Mesothelial cell of epicardium (in vitro differentiated cells): Measurements from ENCODE around the gene HPN. TPM values are rescaled to one million over a fixed set of nuclear protein-coding genes. Genes with fewer than 3 reads are reported as not detected.

Experiments
- DNase-seq, 2 experiments: peaks; one replicate each; pipeline ENCODE4 v3.0.0; 2021; ENCODE audit warnings: low spot score in 2 of 2; ENCODE audit not compliant: unreplicated experiment in 2 of 2
- H3K27ac Mint-ChIP-seq: 2 replicates; pipeline ENCODE4 v1.8.0; 2021; ENCODE audit warnings: mixed read lengths
- H3K27me3 Mint-ChIP-seq: 2 replicates; pipeline ENCODE4 v1.8.0; 2021; ENCODE audit warnings: low read depth, mixed read lengths
- H3K36me3 Mint-ChIP-seq: 2 replicates; pipeline ENCODE4 v1.8.0; 2021; ENCODE audit warnings: mixed read lengths
- H3K4me1 Mint-ChIP-seq: 2 replicates; pipeline ENCODE4 v1.8.0; 2021; ENCODE audit warnings: mixed read lengths
- H3K4me3 Mint-ChIP-seq: 2 replicates; pipeline ENCODE4 v1.8.0; 2021; ENCODE audit warnings: mild to moderate bottlenecking, moderate library complexity, mixed read lengths
- H3K9me3 Mint-ChIP-seq: 2 replicates; pipeline ENCODE4 v1.8.0; 2021; ENCODE audit warnings: mixed read lengths
- total RNA-seq: library from RNA; stranded (reverse); gene quantifications from 3 replicates; pipeline ENCODE4 v1.2.1, GENCODE V29; 2021
- TF ChIP-seq, protein P1 (sequence below): fragments of 200-600 bp; sonication (generic); IDR thresholded peaks from one replicate; pipeline ENCODE4 v1.5.0; 2021; ENCODE audit warnings: antibody characterized with exemption; ENCODE audit not compliant: unreplicated experiment

Gene HPN
- total RNA-seq, 1 donor from 2014 or later: 21.3 TPM

DNA sequence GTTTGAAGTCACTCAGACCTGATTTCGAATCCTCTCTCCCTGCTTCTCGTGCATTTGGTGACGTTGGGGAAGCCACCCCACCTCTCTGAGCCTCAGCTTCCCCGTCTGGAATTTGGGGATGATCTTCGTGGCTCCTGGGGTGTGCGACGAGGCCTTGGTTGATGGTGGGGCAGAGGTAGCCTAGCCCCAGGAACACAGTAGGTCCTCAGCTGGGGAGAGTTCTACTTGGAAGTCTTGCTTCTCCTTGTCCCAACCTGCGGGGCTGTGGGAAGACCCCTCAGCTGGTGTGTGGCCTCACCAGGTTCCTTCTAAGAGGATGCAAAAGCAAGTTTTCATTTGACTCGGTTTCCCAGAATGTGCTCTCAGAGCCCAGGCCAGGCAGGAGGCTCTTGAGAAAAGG is 13.1 kb downstream of the HPN start:
- no peaks in the 10 kb centered on the region for H3K36me3 Mint-ChIP-seq
- no peak overlapping the region for H3K27ac Mint-ChIP-seq
- H3K27me3 Mint-ChIP-seq: peaks cover 9% of the 10 kb centered on the region

DNA sequence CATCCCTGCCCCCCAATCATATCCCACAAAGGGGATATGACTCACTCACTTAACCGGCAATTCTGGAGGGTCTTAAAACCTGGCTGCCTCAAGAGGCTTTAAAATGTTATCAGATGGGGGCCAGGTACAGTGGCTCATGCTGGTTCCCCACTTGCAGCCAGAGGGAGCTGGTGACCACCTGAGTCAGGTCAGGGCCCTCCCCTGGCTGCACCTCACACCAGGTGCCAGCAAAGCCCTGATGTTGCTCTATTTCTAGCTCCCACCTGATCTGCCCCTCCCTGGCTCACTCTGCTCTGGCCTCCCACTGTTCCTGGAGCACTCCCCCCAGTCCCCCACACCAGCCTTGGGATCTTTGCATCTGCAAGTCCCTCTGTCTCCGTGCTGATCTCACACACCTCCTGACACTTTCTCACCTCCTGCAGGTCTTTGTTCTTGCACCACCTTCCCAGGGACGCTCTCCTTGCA is 14.2 kb downstream of the HPN start:
- Mint-ChIP-seq H3K4me3 (no peak overlapping the region), H3K36me3 (no peaks in the 10 kb centered on the region), H3K27me3 (peaks cover 9% of the 10 kb centered on the region), H3K27ac (no peak overlapping the region), H3K4me1 (peaks cover 7% of the 10 kb centered on the region), H3K9me3 (no peaks in the 10 kb centered on the region)
- DNase-seq: no peak
- TF ChIP-seq, protein P1, sequence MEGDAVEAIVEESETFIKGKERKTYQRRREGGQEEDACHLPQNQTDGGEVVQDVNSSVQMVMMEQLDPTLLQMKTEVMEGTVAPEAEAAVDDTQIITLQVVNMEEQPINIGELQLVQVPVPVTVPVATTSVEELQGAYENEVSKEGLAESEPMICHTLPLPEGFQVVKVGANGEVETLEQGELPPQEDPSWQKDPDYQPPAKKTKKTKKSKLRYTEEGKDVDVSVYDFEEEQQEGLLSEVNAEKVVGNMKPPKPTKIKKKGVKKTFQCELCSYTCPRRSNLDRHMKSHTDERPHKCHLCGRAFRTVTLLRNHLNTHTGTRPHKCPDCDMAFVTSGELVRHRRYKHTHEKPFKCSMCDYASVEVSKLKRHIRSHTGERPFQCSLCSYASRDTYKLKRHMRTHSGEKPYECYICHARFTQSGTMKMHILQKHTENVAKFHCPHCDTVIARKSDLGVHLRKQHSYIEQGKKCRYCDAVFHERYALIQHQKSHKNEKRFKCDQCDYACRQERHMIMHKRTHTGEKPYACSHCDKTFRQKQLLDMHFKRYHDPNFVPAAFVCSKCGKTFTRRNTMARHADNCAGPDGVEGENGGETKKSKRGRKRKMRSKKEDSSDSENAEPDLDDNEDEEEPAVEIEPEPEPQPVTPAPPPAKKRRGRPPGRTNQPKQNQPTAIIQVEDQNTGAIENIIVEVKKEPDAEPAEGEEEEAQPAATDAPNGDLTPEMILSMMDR: no peak

More for the DNA sequence above, 13.1 kb downstream of the HPN start:
- Mint-ChIP-seq H3K4me1 (peaks cover 7% of the 10 kb centered on the region), H3K9me3 (no peaks in the 10 kb centered on the region), H3K4me3 (no peak overlapping the region)
- TF ChIP-seq, protein P1: no peak
- no peak for DNase-seq

DNA sequence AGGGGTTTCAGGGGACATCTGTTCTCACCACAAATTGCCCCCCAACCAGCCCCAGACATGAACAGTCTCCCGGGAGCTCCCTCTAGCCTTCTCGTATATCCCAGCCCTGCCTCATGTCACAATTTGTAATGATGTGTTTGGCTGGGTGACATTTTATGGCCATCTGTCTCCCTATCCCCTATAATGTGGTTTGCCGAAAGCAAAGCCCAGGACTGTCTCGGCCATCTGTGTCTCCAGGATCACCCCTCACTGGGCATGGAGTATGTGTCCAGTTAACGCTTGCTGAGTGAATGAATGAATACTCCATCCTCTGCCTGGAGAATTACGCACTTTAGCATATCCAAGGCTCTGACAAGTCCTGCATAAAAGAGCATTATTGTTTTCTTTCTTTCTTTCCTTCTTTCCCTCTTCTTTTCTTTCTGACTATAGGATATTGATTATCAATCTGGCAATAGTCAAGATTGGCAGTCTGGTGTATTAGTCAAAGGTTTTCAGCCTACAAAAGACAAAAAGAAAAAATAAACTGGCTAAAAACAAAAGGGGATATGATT is 15.1 kb downstream of the HPN start:
- Mint-ChIP-seq H3K27ac (no peak overlapping the region), H3K27me3 (peaks cover 9% of the 10 kb centered on the region), H3K4me1 (peaks cover 7% of the 10 kb centered on the region), H3K4me3 (no peak overlapping the region), H3K9me3 (no peaks in the 10 kb centered on the region), H3K36me3 (no peaks in the 10 kb centered on the region)
- TF ChIP-seq, protein P1: no peak
- DNase-seq: no peak

DNA sequence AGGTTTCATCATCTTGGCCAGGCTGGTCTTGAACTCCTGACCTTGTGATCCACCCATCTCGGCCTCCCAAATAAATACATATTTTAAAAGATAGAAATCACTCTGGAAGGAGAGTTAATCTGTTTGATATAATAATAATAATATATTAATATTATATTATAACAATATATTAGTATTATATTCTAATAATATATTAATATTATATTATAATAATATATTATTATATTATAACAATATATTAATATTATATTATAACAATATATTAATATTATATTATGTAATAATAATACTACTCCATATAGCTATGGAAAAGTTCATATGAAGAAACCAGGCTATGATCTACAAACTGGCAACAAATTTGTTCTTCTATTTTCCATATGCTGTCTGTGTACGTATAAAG is 16.8 kb downstream of the HPN start:
- H3K36me3 Mint-ChIP-seq: no peaks in the 10 kb centered on the region
- DNase-seq: no peak
- peaks cover 7% of the 10 kb centered on the region for H3K4me1 Mint-ChIP-seq
- no peak overlapping the region for H3K4me3 Mint-ChIP-seq
- no peak overlapping the region for H3K27ac Mint-ChIP-seq
- H3K27me3 Mint-ChIP-seq: peaks cover 11% of the 10 kb centered on the region
- no peaks in the 10 kb centered on the region for H3K9me3 Mint-ChIP-seq
- TF ChIP-seq, protein P1: no peak

DNA sequence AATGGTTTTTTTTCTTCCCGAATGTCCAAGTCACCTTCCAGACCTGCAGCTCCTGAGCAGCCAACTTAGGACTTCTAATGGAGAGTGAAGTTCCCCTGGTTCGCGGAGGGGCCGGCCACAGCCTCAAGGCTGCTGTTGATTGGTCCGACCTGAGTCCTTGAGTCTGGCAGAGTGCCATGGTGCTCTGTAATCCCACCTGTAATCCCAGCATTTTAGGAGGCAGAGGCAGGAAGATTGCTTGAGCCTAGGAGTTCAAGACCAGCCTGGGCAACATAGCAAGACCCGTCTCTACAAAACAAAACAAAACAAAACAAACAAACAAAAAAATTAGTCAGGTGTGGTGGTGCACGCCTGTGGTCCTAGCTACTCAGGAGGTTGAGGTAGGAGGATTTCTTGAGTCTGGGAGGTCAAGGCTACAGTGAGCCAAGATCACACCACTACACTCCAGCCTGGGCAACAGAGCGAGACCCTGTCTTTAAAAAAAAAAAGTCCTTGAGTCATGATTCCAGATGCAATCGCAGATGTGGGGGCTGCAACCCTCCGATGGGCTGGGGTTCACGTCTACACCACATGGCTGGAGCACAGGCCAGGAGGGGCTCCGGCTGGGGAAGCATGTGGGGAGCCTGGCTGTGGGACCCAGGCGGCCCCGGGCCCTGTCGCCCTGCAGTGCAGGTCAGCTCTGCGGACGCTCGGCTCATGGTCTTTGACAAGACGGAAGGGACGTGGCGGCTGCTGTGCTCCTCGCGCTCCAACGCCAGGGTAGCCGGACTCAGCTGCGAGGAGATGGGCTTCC is 17.7 kb downstream of the HPN start:
- Mint-ChIP-seq H3K27ac (no peak overlapping the region), H3K4me1 (peaks cover 7% of the 10 kb centered on the region), H3K27me3 (peaks cover 18% of the 10 kb centered on the region), H3K36me3 (no peaks in the 10 kb centered on the region), H3K4me3 (no peak overlapping the region), H3K9me3 (no peaks in the 10 kb centered on the region)
- DNase-seq: no peak
- TF ChIP-seq, protein P1: no peak
